HEK293 (cell line): Measurements from ENCODE around the gene MDGA2.

Experiments
- CTCF ChIA-PET: fragments of 350-600 bp; formaldehyde crosslinking; extraction: SDS; loops from one replicate; lab custom pipeline; 2021; ENCODE audit warnings: antibody characterized with exemption; lab: Yijun Ruan, JAX
- POLR2A ChIA-PET: fragments of 300-600 bp; formaldehyde crosslinking; extraction: SDS; loops from one replicate; lab custom pipeline; 2020; ENCODE audit warnings: antibody characterized with exemption, inconsistent platforms; lab: Yijun Ruan, JAX
- H3K27ac ChIP-seq: fragments of 200-500 bp; sonication (Bioruptor generic); 2 replicates; pipeline ENCODE4 v1.5.1; 2014; ENCODE audit warnings: low read depth, low read length, control low read depth, inconsistent platforms; ENCODE audit errors: extremely low read depth
- H3K36me3 ChIP-seq, 2 experiments: fragments of 200-500 bp in 1 of 2; sonication (Bioruptor generic) in 1 of 2; 1 replicate in 1 of 2; 2 replicates in 1 of 2; pipeline ENCODE4 v1.5.1; 2014 to 2017; ENCODE audit warnings: inconsistent platforms in 2 of 2, low read length in 2 of 2; ENCODE audit not compliant: control insufficient read depth in 2 of 2, insufficient read depth in 1 of 2
- H3K4me1 ChIP-seq: fragments of 200-500 bp; sonication (Bioruptor generic); 2 replicates; pipeline ENCODE4 v1.5.1; 2014; ENCODE audit warnings: mild to moderate bottlenecking, low read length, inconsistent platforms; ENCODE audit not compliant: control insufficient read depth, insufficient read depth
- H3K4me3 ChIP-seq: 2 replicates; pipeline ENCODE4 v1.5.1; 2011; ENCODE audit warnings: low read depth, mild to moderate bottlenecking, control low read depth, low read length, moderate library complexity
- H3K9me3 ChIP-seq: fragments of 200-500 bp; sonication (Bioruptor generic); 2 replicates; pipeline ENCODE4 v1.5.1; 2014; ENCODE audit warnings: low read depth, low read length, inconsistent platforms; ENCODE audit not compliant: control insufficient read depth, insufficient read depth
- GLIS2 ChIP-seq: fragments of 450-650 bp; formaldehyde crosslinking; IDR thresholded peaks from 2 replicates; pipeline ENCODE4 v1.5.1; 2016; ENCODE audit warnings: missing biosample characterization, missing genetic modification characterization
- HOXA7 ChIP-seq: sonication (generic); formaldehyde crosslinking; IDR thresholded peaks from 2 replicates; pipeline ENCODE4 v1.8.1; 2022; ENCODE audit warnings: missing genetic modification reagents, borderline replicate concordance
- IKZF3 ChIP-seq: fragments of 450-650 bp; IDR thresholded peaks from 2 replicates; pipeline ENCODE4 v1.5.0; 2018; ENCODE audit warnings: missing biosample characterization, mild to moderate bottlenecking, missing genetic modification characterization, moderate library complexity
- KLF10 ChIP-seq: fragments of 450-650 bp; IDR thresholded peaks from 2 replicates; pipeline ENCODE4 v1.5.1; 2018; ENCODE audit warnings: missing biosample characterization, mild to moderate bottlenecking, missing genetic modification characterization
- SP2 ChIP-seq: fragments of 450-650 bp; formaldehyde crosslinking; IDR thresholded peaks from 2 replicates; pipeline ENCODE4 v1.5.1; 2016; ENCODE audit warnings: missing biosample characterization, missing genetic modification characterization
- TCF7L2 ChIP-seq: IDR thresholded peaks from 2 replicates; pipeline ENCODE4 v1.6.1; 2011; ENCODE audit warnings: low read depth, mild to moderate bottlenecking, inconsistent platforms, low read length, moderate library complexity, borderline replicate concordance
- ZNF223 ChIP-seq: fragments of 450-650 bp; formaldehyde crosslinking; IDR thresholded peaks from 2 replicates; pipeline ENCODE4 v1.5.1; 2016; ENCODE audit warnings: missing biosample characterization, missing genetic modification characterization
- ZNF341 ChIP-seq: fragments of 450-650 bp; formaldehyde crosslinking; IDR thresholded peaks from 2 replicates; pipeline ENCODE4; 2016; ENCODE audit warnings: low read depth, missing biosample characterization, missing genetic modification characterization
- ZNF350 ChIP-seq: fragments of 450-650 bp; formaldehyde crosslinking; IDR thresholded peaks from 2 replicates; pipeline ENCODE4 v1.5.0; 2017; ENCODE audit warnings: missing biosample characterization, mild to moderate bottlenecking, missing genetic modification characterization
- ZNF391 ChIP-seq: fragments of 450-650 bp; formaldehyde crosslinking; IDR thresholded peaks from 2 replicates; pipeline ENCODE4 v1.5.1; 2016; ENCODE audit warnings: low read depth, missing biosample characterization, missing genetic modification characterization, borderline replicate concordance
- ZNF433 ChIP-seq: fragments of 450-650 bp; formaldehyde crosslinking; IDR thresholded peaks from 2 replicates; pipeline ENCODE4 v1.5.1; 2016; ENCODE audit warnings: missing biosample characterization, missing genetic modification characterization, low read depth
- ZNF514 ChIP-seq: fragments of 450-650 bp; formaldehyde crosslinking; IDR thresholded peaks from 2 replicates; pipeline ENCODE4 v1.5.1; 2016; ENCODE audit warnings: missing biosample characterization, missing genetic modification characterization
- ZNF571 ChIP-seq: fragments of 450-650 bp; formaldehyde crosslinking; IDR thresholded peaks from 2 replicates; pipeline ENCODE4 v1.5.0; 2017; ENCODE audit warnings: missing biosample characterization, missing genetic modification characterization
- ZNF658 ChIP-seq: fragments of 450-650 bp; formaldehyde crosslinking; IDR thresholded peaks from 2 replicates; pipeline ENCODE4; 2016; ENCODE audit warnings: missing biosample characterization, missing genetic modification characterization
- ZNF660 ChIP-seq: fragments of 450-650 bp; IDR thresholded peaks from 2 replicates; pipeline ENCODE4 v1.5.1; 2018; ENCODE audit warnings: missing biosample characterization, mild to moderate bottlenecking, missing genetic modification characterization
- ZNF747 ChIP-seq: fragments of 450-650 bp; formaldehyde crosslinking; IDR thresholded peaks from 2 replicates; pipeline ENCODE4 v1.5.1; 2016; ENCODE audit warnings: missing biosample characterization, missing genetic modification characterization
- TF ChIP-seq, protein P1 (sequence below): fragments of 450-650 bp; formaldehyde crosslinking; IDR thresholded peaks from 2 replicates; pipeline ENCODE4 v1.5.1; 2016; ENCODE audit warnings: missing biosample characterization, missing genetic modification characterization
- TF ChIP-seq, protein P2 (sequence below): fragments of 450-650 bp; formaldehyde crosslinking; IDR thresholded peaks from 2 replicates; pipeline ENCODE4 v1.5.1; 2016; ENCODE audit warnings: missing biosample characterization, missing genetic modification characterization
- TF ChIP-seq, protein P3 (sequence below): fragments of 450-650 bp; formaldehyde crosslinking; IDR thresholded peaks from 2 replicates; pipeline ENCODE4 v1.5.1; 2016; ENCODE audit warnings: missing biosample characterization, missing genetic modification characterization
- TF ChIP-seq, protein P4 (sequence below): fragments of 450-650 bp; formaldehyde crosslinking; IDR thresholded peaks from 2 replicates; pipeline ENCODE4 v1.5.1; 2016; ENCODE audit warnings: missing biosample characterization, missing genetic modification characterization

The MDGA2 gene

DNA sequence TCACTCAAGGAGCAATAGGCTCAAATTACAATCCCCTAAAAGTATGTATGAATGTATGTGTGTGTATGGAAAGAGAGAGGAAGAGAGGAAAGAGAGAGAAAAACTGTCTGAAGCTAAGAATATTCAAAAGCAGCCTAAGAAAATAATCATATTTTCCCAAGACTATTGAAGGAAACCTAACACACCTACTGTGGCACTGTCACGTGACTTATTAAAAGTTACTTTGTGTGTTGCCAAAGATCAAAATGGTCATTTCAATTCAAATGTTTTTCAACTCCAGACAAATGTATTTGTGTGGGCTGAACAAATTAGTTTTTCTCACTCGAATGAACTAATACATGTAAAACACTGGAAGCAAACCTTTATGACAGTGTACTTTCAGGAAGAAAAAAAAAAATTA is 654.9 kb downstream of the MDGA2 start (continued):
- TF ChIP-seq, protein P1, sequence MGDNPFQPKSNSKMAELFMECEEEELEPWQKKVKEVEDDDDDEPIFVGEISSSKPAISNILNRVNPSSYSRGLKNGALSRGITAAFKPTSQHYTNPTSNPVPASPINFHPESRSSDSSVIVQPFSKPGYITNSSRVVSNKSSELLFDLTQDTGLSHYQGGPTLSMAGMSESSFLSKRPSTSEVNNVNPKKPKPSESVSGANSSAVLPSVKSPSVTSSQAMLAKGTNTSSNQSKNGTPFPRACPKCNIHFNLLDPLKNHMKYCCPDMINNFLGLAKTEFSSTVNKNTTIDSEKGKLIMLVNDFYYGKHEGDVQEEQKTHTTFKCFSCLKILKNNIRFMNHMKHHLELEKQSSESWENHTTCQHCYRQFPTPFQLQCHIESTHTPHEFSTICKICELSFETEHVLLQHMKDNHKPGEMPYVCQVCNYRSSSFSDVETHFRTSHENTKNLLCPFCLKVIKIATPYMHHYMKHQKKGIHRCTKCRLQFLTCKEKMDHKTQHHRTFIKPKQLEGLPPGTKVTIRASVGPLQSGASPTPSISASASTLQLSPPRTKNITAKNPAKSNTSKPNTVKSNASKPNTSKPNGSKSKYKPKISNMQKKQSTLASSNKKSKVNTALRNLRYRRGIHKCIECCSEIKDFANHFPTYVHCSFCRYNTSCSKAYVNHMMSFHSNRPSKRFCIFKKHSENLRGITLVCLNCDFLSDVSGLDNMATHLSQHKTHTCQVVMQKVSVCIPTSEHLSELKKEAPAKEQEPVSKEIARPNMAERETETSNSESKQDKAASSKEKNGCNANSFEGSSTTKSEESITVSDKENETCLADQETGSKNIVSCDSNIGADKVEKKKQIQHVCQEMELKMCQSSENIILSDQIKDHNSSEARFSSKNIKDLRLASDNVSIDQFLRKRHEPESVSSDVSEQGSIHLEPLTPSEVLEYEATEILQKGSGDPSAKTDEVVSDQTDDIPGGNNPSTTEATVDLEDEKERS (tag by site-specific recombination), result no peak
- TF ChIP-seq, protein P2, sequence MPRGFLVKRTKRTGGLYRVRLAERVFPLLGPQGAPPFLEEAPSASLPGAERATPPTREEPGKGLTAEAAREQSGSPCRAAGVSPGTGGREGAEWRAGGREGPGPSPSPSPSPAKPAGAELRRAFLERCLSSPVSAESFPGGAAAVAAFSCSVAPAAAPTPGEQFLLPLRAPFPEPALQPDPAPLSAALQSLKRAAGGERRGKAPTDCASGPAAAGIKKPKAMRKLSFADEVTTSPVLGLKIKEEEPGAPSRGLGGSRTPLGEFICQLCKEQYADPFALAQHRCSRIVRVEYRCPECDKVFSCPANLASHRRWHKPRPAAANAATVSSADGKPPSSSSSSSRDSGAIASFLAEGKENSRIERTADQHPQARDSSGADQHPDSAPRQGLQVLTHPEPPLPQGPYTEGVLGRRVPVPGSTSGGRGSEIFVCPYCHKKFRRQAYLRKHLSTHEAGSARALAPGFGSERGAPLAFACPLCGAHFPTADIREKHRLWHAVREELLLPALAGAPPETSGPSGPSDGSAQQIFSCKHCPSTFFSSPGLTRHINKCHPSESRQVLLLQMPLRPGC, result no peak
- no peak for TF ChIP-seq IKZF3
- no peak for TF ChIP-seq TCF7L2
- TF ChIP-seq ZNF433 (tag by site-specific recombination), result no peak

DNA sequence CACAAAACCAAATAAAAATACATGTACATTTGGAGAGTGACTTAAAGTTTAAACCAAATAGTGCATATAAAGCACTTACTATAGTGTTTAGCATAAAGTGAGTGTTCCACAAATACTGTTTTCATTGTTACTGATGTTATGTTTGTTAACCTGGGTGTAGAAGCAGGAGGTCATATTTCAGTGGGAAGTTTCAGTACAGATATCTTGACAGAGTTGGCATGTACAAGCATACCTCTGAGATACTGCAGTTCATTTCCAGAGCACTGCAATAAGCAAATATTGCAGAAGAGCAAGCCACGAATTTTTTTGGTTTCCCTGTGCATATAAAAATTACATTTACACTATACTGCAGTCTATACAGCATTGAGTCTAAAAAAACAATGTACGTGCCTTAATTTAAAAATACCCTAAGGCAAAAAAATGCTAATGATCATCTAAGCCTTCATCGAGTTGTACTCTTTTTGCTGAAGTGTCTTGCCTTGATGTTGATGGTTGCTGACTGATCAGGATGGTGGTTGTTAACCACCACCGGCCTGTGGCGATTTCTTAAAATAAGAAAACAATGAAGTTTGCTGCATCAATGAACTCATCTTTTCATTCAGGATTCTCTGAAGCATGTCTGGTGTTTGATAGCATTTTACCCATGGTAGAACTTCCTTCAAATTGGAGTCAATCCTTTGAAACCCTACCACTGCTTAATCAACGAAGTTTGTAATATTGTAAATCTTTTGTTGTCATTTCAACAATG is 662.7 kb downstream of the MDGA2 start:
- TF ChIP-seq, protein P3, sequence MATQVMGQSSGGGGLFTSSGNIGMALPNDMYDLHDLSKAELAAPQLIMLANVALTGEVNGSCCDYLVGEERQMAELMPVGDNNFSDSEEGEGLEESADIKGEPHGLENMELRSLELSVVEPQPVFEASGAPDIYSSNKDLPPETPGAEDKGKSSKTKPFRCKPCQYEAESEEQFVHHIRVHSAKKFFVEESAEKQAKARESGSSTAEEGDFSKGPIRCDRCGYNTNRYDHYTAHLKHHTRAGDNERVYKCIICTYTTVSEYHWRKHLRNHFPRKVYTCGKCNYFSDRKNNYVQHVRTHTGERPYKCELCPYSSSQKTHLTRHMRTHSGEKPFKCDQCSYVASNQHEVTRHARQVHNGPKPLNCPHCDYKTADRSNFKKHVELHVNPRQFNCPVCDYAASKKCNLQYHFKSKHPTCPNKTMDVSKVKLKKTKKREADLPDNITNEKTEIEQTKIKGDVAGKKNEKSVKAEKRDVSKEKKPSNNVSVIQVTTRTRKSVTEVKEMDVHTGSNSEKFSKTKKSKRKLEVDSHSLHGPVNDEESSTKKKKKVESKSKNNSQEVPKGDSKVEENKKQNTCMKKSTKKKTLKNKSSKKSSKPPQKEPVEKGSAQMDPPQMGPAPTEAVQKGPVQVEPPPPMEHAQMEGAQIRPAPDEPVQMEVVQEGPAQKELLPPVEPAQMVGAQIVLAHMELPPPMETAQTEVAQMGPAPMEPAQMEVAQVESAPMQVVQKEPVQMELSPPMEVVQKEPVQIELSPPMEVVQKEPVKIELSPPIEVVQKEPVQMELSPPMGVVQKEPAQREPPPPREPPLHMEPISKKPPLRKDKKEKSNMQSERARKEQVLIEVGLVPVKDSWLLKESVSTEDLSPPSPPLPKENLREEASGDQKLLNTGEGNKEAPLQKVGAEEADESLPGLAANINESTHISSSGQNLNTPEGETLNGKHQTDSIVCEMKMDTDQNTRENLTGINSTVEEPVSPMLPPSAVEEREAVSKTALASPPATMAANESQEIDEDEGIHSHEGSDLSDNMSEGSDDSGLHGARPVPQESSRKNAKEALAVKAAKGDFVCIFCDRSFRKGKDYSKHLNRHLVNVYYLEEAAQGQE (tag by site-specific recombination), result no peak
- TF ChIP-seq ZNF350 (tag by site-specific recombination) (no peak), ZNF571 (tag by site-specific recombination) (no peak), ZNF223 (no peak), KLF10 (no peak), ZNF341 (tag by site-specific recombination) (no peak), SP2 (no peak), ZNF658 (tag by site-specific recombination) (no peak)
- Histone ChIP-seq H3K4me1 (no peaks in the 10 kb centered on the region), H3K36me3 (no peaks in the 10 kb centered on the region), H3K9me3 (no peaks in the 10 kb centered on the region), H3K27ac (no peak overlapping the region), H3K4me3 (no peak overlapping the region)
- POLR2A ChIA-PET, result no interaction called here
- CTCF ChIA-PET, result no interaction called here

DNA sequence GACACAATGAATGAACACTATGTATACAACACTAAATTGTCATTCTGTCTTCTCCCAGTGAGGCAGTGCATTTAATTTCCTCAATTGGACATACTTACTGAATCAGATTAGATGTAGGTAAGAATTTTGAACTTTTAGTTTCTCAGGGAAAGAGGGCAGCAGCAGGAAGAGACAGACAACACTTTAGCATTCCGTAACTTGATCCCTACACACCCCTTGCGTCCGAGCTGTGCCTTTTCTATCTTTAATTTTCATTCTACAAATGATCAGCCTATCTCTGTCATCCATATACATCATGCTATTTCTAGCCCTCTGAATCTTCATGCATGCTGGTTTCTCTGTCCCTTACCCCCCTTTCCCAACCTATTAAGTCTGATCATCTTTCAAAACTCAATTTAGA is 665.8 kb downstream of the MDGA2 start:
- no peak overlapping the region for H3K4me3 ChIP-seq
- ChIA-PET POLR2A (no interaction called here), CTCF (no interaction called here)
- H3K4me1 ChIP-seq, result no peaks in the 10 kb centered on the region
- no peaks in the 10 kb centered on the region for H3K36me3 ChIP-seq
- no peaks in the 10 kb centered on the region for H3K9me3 ChIP-seq
- H3K27ac ChIP-seq, result no peak overlapping the region
- TF ChIP-seq ZNF660 (tag by site-specific recombination) (no peak), GLIS2 (no peak), ZNF747 (tag by site-specific recombination) (no peak), ZNF391 (no peak), ZNF514 (tag by site-specific recombination) (no peak), HOXA7 (CRISPR knock-in tag) (no peak)
- TF ChIP-seq, protein P4, sequence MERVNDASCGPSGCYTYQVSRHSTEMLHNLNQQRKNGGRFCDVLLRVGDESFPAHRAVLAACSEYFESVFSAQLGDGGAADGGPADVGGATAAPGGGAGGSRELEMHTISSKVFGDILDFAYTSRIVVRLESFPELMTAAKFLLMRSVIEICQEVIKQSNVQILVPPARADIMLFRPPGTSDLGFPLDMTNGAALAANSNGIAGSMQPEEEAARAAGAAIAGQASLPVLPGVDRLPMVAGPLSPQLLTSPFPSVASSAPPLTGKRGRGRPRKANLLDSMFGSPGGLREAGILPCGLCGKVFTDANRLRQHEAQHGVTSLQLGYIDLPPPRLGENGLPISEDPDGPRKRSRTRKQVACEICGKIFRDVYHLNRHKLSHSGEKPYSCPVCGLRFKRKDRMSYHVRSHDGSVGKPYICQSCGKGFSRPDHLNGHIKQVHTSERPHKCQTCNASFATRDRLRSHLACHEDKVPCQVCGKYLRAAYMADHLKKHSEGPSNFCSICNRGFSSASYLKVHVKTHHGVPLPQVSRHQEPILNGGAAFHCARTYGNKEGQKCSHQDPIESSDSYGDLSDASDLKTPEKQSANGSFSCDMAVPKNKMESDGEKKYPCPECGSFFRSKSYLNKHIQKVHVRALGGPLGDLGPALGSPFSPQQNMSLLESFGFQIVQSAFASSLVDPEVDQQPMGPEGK, result no peak
- TF ChIP-seq, protein P3 (tag by site-specific recombination), result no peak
